B cell (primary cell): ENCODE measurements around the gene NKAIN2.

Experiments
- EZH2 ChIP-seq: IDR thresholded peaks from 2 replicates; pipeline ENCODE4 v1.6.1; 2012; ENCODE audit warnings: borderline replicate concordance, low read depth, mild to moderate bottlenecking, moderate library complexity, low read length; ENCODE audit not compliant: insufficient read depth, poor library complexity, severe bottlenecking
- TF ChIP-seq, protein P1 (sequence below): fragments of 200-600 bp; IDR thresholded peaks from one replicate; pipeline ENCODE4 v1.8.0; 2022; ENCODE audit warnings: antibody characterized with exemption, mild to moderate bottlenecking

GRCh38 chr6:124199286-124199685 is 395.6 kb downstream of the NKAIN2 start:
- TF ChIP-seq EZH2: no peak
- TF ChIP-seq, protein P1, sequence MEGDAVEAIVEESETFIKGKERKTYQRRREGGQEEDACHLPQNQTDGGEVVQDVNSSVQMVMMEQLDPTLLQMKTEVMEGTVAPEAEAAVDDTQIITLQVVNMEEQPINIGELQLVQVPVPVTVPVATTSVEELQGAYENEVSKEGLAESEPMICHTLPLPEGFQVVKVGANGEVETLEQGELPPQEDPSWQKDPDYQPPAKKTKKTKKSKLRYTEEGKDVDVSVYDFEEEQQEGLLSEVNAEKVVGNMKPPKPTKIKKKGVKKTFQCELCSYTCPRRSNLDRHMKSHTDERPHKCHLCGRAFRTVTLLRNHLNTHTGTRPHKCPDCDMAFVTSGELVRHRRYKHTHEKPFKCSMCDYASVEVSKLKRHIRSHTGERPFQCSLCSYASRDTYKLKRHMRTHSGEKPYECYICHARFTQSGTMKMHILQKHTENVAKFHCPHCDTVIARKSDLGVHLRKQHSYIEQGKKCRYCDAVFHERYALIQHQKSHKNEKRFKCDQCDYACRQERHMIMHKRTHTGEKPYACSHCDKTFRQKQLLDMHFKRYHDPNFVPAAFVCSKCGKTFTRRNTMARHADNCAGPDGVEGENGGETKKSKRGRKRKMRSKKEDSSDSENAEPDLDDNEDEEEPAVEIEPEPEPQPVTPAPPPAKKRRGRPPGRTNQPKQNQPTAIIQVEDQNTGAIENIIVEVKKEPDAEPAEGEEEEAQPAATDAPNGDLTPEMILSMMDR: no peak
